Neural cell (in vitro differentiated cells): ENCODE measurements around the gene SLC31A1. TPM values are rescaled to one million over a fixed set of nuclear protein-coding genes. Genes with fewer than 3 reads are reported as not detected.

Source experiments
- H2AFZ ChIP-seq: fragments of 200-600, 300-800 bp; sonication (generic), shearing (Covaris generic); 2 replicates; pipeline ENCODE4 v1.6.0; 2014; ENCODE audit warnings: low read depth, mild to moderate bottlenecking, antibody characterized with exemption, low read length, moderate library complexity
- H3F3A ChIP-seq: fragments of 200-600 bp; shearing (Covaris generic); 2 replicates; pipeline ENCODE4 v1.6.1; 2016; ENCODE audit warnings: mild to moderate bottlenecking, moderate library complexity, mixed read lengths, antibody characterized with exemption, low read length; ENCODE audit not compliant: insufficient read depth, poor library complexity, severe bottlenecking
- H3K27ac ChIP-seq: fragments of 200-600, 300-800 bp; sonication (generic), shearing (Covaris generic); 2 replicates; pipeline ENCODE4 v1.5.1; 2014; ENCODE audit warnings: mild to moderate bottlenecking, low read length, moderate library complexity
- H3K27me3 ChIP-seq: fragments of 300-800, 200-600 bp; sonication (generic), shearing (Covaris generic); 2 replicates; pipeline ENCODE4 v1.6.0; 2014; ENCODE audit warnings: mild to moderate bottlenecking, low read depth, low read length, moderate library complexity; ENCODE audit not compliant: insufficient read depth
- H3K36me3 ChIP-seq: fragments of 300-800, 200-600 bp; sonication (generic), shearing (Covaris generic); 2 replicates; pipeline ENCODE4 v1.5.1; 2014; ENCODE audit warnings: mild to moderate bottlenecking, antibody characterized with exemption, low read length, moderate library complexity; ENCODE audit not compliant: insufficient read depth
- H3K4me2 ChIP-seq: fragments of 300-800, 200-600 bp; sonication (generic), shearing (Covaris generic); 2 replicates; pipeline ENCODE4 v1.6.0; 2014; ENCODE audit warnings: mild to moderate bottlenecking, low read length
- H3K4me3 ChIP-seq: fragments of 300-800, 200-600 bp; sonication (generic), shearing (Covaris generic); 2 replicates; pipeline ENCODE4 v1.5.1; 2014; ENCODE audit warnings: mild to moderate bottlenecking, low read length, moderate library complexity
- H3K79me2 ChIP-seq: fragments of 200-600 bp; shearing (Covaris generic); replicated peaks from 2 replicates; pipeline ENCODE4 v1.6.0; 2014; ENCODE audit warnings: mild to moderate bottlenecking, low read length, moderate library complexity; ENCODE audit not compliant: insufficient read depth
- H3K9ac ChIP-seq: fragments of 300-800, 200-600 bp; sonication (generic), shearing (Covaris generic); 2 replicates; pipeline ENCODE4 v1.6.1; 2016; ENCODE audit warnings: mild to moderate bottlenecking, low read length, mixed read lengths
- H3K9me2 ChIP-seq: fragments of 200-600 bp; shearing (Covaris generic); 2 replicates; pipeline ENCODE4 v1.6.1; 2016; ENCODE audit warnings: mild to moderate bottlenecking, low read length, mixed read lengths; ENCODE audit not compliant: insufficient read depth
- H3K9me3 ChIP-seq: fragments of 200-600, 300-800 bp; sonication (generic), shearing (Covaris generic); 2 replicates; pipeline ENCODE4 v1.6.1; 2016; ENCODE audit warnings: mild to moderate bottlenecking, mixed run types, low read length, moderate library complexity, mixed read lengths
- H4K20me1 ChIP-seq: fragments of 200-600 bp; shearing (Covaris generic); 2 replicates; pipeline ENCODE4 v1.6.1; 2016; ENCODE audit warnings: mild to moderate bottlenecking, mixed run types; ENCODE audit not compliant: insufficient read depth
- CTCF ChIP-seq: fragments of 450-650 bp; IDR thresholded peaks from 2 replicates; pipeline ENCODE4 v1.5.1; 2014; ENCODE audit warnings: antibody characterized with exemption, mild to moderate bottlenecking, moderate library complexity; ENCODE audit not compliant: poor library complexity, severe bottlenecking
- EP300 ChIP-seq: fragments of 450-650 bp; conservative IDR thresholded peaks from 2 replicates; pipeline ENCODE4 v1.6.1; 2014; ENCODE audit warnings: antibody characterized with exemption, mild to moderate bottlenecking, moderate library complexity; ENCODE audit not compliant: poor library complexity, severe bottlenecking
- EZH2 ChIP-seq: fragments of 200-600, 300-800 bp; shearing (Covaris generic), sonication (generic); IDR thresholded peaks from 2 replicates; pipeline ENCODE4 v1.6.1; 2014; ENCODE audit warnings: antibody characterized with exemption, low read length, borderline replicate concordance, mild to moderate bottlenecking; ENCODE audit not compliant: insufficient read depth, poor library complexity, severe bottlenecking
- MXI1 ChIP-seq: fragments of 450-650 bp; conservative IDR thresholded peaks from 2 replicates; pipeline ENCODE4 v1.6.1; 2014; ENCODE audit warnings: antibody characterized with exemption, mild to moderate bottlenecking; ENCODE audit not compliant: poor library complexity, severe bottlenecking
- POLR2AphosphoS5 ChIP-seq: IDR thresholded peaks from 2 replicates; pipeline ENCODE4 v1.6.1; 2012
- RAD21 ChIP-seq: fragments of 450-650 bp; conservative IDR thresholded peaks from 2 replicates; pipeline ENCODE4 v1.6.1; 2014; ENCODE audit warnings: antibody characterized with exemption, mild to moderate bottlenecking, moderate library complexity
- REST ChIP-seq: IDR thresholded peaks from 2 replicates; pipeline ENCODE4 v1.6.1; 2012; ENCODE audit warnings: borderline replicate concordance
- SMC3 ChIP-seq: fragments of 450-650 bp; conservative IDR thresholded peaks from 2 replicates; pipeline ENCODE4 v1.6.1; 2014; ENCODE audit warnings: antibody characterized with exemption, mild to moderate bottlenecking, moderate library complexity; ENCODE audit not compliant: poor library complexity
- TAF1 ChIP-seq: IDR thresholded peaks from 2 replicates; pipeline ENCODE4 v1.6.1; 2012; ENCODE audit warnings: low read depth
- polyA plus RNA-seq: library from polyadenylated mRNA; depleted of rRNA; stranded (reverse); fragments of >200 nt; gene quantifications from 2 replicates; pipeline ENCODE4 v1.2.3, GENCODE V29; 2014

Gene SLC31A1
- polyA plus RNA-seq, 1 donor from 2014 or later: 7.4 TPM

- no peak for TF ChIP-seq POLR2AphosphoS5
- no peak for TF ChIP-seq TAF1
- no peak for TF ChIP-seq RAD21
- no peak for TF ChIP-seq MXI1
- TF ChIP-seq SMC3: no peak
- no peak for TF ChIP-seq CTCF
- TF ChIP-seq EZH2: no peak
- TF ChIP-seq REST: no peak
- no peak for TF ChIP-seq EP300
- Histone ChIP-seq H3K9me3 (no peaks in the 10 kb centered on the region), H3K4me2 (no peak overlapping the region)
These were observed 89.2 kb downstream of the SLC31A1 start for GRCh38 chr9:113310538-113310937.

GRCh38 chr9:113311961-113312360 lies 90.6 kb downstream of the SLC31A1 start:
- no peaks in the 10 kb centered on the region for H3K79me2 ChIP-seq
- H2AFZ ChIP-seq: no peak overlapping the region
- no peaks in the 10 kb centered on the region for H3K9me2 ChIP-seq
- no peaks in the 10 kb centered on the region for H3F3A ChIP-seq
- no peaks in the 10 kb centered on the region for H4K20me1 ChIP-seq
- H3K9ac ChIP-seq: no peak overlapping the region
- TF ChIP-seq SMC3 (no peak), POLR2AphosphoS5 (no peak), MXI1 (no peak), RAD21 (no peak), TAF1 (no peak), CTCF (no peak), REST (no peak), EP300 (no peak), EZH2 (no peak)
- H3K9me3 ChIP-seq: no peaks in the 10 kb centered on the region
- H3K27me3 ChIP-seq: no peaks in the 10 kb centered on the region
- H3K36me3 ChIP-seq: no peaks in the 10 kb centered on the region
- no peak overlapping the region for H3K4me3 ChIP-seq
- H3K4me2 ChIP-seq: no peak overlapping the region
- no peak overlapping the region for H3K27ac ChIP-seq

More at GRCh38 chr9:113310538-113310937, 89.2 kb downstream of the SLC31A1 start:
- no peaks in the 10 kb centered on the region for H3K36me3 ChIP-seq
- no peaks in the 10 kb centered on the region for H3K79me2 ChIP-seq
- no peak overlapping the region for H3K9ac ChIP-seq
- no peaks in the 10 kb centered on the region for H3K27me3 ChIP-seq
- no peaks in the 10 kb centered on the region for H3K9me2 ChIP-seq
- no peak overlapping the region for H3K4me3 ChIP-seq
- no peak overlapping the region for H3K27ac ChIP-seq
- no peaks in the 10 kb centered on the region for H4K20me1 ChIP-seq
- H3F3A ChIP-seq: no peaks in the 10 kb centered on the region
- no peak overlapping the region for H2AFZ ChIP-seq
